GM06990 (cell line): ENCODE data around the gene PRR22.
"Not testable (repeated sequence)": the region's sequence is repeated elsewhere in the genome, so short reads cannot be mapped to it uniquely, and the experiment has no call there.

Source experiments
- DNase-seq: peaks from one replicate; pipeline ENCODE4 v3.0.0-alpha.2; 2011; ENCODE audit not compliant: insufficient read length; ENCODE audit errors: extremely low read depth
- H3K27me3 ChIP-seq: replicated peaks from 2 replicates; pipeline ENCODE4 v1.6.0; 2011; ENCODE audit warnings: low read length; ENCODE audit not compliant: control insufficient read depth, insufficient read depth
- H3K36me3 ChIP-seq: 2 replicates; pipeline ENCODE4 v1.5.1; 2011; ENCODE audit warnings: low read length; ENCODE audit not compliant: control insufficient read depth, insufficient read depth
- H3K4me3 ChIP-seq: replicated peaks from 2 replicates; pipeline ENCODE4 v1.5.1; 2011; ENCODE audit warnings: low read depth, mild to moderate bottlenecking, control low read depth, low read length
- TF ChIP-seq, protein P1 (sequence below): IDR thresholded peaks from 2 replicates; pipeline ENCODE4 v1.5.1; 2011; ENCODE audit warnings: low read length, control low read depth, mild to moderate bottlenecking, inconsistent platforms; ENCODE audit not compliant: insufficient read depth, poor library complexity, severe bottlenecking

PRR22 gene

DNA sequence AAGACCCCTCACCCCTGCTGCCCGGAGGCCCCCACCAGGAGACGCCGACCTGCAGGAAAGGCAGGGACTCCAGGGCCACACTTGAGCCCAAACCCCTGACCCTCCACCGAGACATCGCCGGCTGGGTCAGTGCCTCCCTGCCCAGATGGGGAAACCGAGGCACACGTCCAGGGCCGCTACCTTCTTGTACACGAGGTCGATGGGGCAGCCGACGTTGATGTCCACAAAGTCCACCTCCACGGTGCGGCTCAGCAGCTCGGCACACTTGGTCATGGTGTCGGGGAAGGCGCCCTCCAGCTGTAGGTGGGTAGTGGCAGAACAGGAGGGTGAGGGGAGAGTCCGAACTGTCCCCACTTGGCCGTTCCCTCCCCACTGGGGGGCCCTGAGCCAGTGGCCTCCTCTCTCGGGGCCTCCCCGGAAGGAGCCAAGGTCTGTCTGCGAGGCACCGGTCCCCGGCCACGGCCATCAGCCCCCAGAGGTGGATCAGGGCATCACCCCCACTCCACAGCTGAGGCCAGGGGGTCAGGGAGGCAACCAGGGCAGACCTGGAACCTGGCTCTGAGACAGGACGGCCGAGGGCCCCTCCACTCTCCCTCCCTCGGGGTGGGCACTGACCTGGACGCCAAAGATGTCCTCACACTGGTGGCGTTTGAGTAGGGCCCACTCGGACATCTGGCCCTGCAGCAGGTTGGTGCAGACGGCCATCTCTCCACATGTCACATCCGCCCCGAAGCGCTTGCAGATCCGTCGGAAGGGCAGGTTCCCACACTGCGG is 3.0 kb upstream of the PRR22 start:
- H3K27me3 ChIP-seq = no peaks in the 10 kb centered on the region
- H3K36me3 ChIP-seq = peaks cover 37% of the 10 kb centered on the region
- no peak for DNase-seq
- H3K4me3 ChIP-seq = no peak overlapping the region
- TF ChIP-seq, protein P1, sequence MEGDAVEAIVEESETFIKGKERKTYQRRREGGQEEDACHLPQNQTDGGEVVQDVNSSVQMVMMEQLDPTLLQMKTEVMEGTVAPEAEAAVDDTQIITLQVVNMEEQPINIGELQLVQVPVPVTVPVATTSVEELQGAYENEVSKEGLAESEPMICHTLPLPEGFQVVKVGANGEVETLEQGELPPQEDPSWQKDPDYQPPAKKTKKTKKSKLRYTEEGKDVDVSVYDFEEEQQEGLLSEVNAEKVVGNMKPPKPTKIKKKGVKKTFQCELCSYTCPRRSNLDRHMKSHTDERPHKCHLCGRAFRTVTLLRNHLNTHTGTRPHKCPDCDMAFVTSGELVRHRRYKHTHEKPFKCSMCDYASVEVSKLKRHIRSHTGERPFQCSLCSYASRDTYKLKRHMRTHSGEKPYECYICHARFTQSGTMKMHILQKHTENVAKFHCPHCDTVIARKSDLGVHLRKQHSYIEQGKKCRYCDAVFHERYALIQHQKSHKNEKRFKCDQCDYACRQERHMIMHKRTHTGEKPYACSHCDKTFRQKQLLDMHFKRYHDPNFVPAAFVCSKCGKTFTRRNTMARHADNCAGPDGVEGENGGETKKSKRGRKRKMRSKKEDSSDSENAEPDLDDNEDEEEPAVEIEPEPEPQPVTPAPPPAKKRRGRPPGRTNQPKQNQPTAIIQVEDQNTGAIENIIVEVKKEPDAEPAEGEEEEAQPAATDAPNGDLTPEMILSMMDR = no peak

DNA sequence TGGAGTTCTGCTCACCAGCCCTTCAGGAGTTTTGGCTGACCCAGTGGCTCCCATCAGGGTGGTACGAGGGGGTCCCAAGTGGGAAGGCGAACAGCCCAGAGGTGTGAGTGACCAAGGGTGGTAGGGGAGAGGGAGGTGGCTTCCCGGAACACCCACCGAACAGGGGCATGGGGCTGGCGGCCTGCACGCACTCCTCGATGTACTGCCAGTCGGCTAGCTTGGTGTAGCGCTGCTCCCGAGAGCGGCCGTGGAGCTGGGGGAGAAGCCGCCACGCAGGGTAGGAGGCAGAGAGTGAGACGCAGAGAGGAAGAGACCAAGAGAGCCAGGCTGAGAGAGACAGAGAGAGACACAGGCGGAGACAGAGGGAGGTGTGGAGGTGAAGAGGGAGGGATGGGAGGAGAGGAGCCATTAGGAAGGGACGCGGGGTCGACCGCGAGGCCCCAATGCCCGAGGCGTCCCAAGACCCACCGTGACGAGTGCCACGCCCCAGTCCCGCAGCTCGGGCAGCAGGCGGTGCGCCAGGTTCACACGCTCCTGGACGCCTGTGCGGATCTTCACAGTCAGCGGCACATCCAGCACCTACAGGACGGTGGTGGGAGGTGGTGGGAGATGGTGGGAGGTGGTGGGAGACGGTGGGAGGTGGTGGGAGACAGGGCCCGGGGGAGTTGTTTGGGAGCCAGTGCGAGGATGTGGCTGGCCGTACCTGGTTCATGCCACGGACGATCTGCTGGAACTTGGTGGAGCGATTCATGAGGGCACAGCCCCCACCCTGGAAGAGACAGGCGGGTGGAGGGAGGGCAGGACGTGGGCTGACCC is 2.3 kb upstream of the PRR22 start:
- H3K4me3 ChIP-seq = no peak overlapping the region
- peaks cover 37% of the 10 kb centered on the region for H3K36me3 ChIP-seq
- TF ChIP-seq, protein P1 = no peak
- no peak for DNase-seq
- no peaks in the 10 kb centered on the region for H3K27me3 ChIP-seq

DNA sequence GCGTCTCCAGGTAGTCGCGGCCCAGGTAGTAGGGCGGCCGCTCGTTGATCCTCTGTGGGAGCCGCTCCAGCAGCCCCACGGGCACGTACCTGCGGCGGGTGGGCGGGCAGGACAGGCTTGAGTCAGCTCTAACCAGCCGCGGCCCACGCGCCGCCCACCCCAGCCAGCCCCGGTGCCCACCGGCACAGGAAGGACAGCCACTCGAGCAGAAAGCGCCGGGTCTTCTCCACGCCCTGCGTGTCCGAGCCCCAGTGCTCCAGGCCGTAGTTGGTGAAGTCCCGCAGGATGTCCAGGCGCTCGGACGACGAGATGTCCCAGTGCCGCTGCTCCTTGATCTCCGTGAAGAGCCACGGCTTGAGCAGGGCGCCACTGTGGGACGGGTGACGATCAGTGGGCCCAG is 877 bp upstream of the PRR22 start:
- DNase-seq = no peak
- Histone ChIP-seq H3K36me3 (peaks cover 37% of the 10 kb centered on the region), H3K27me3 (no peaks in the 10 kb centered on the region), H3K4me3 (no peak overlapping the region)
- TF ChIP-seq, protein P1 = no peak

DNA sequence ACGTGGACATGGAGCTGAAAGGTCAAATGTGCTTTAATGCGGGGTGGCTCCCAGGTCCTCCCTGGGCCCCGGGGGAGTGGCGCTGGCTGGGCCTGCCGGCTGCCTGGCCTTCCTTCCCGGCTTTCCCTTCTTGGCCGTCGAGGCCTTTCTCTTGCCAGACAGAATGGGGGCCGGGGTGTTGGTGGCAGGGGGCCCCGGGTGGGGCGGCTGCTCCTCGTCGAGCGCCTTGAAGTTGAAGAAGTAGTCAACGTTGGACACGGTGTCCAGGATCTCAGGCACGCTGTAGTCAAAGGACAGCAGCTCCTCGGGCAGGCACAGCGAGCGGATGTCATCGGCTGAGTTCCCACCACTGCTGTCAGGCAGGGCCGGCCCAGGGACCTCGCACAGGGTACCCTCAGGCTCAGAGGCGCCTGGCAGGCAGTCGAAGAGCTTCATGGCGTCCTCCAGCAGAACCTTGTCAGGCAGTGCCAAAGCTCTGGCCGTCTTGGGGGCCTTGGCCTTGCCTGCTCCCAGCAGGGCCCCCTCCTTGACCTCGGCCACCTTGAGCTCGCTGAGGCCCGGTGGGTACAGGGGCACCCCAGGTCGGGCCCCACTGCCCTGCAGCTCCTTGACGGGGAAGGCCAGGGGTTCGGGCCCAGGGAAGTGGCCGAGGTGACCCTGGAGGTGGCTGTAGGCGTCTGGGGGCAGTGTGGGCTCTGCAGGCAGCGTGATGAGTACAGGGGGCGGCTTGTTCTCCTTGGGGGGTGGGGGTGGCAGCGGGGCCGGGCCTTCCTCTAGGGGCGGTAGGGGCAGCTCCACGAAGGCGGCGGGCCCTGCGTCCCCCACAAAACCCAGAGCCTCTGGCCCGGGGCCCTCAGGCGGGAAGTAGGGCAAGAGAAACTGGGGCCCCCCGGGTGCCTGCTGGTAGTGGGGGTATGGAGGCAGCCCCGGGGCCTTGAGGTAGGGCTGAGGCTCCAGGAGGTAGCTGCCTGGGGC is 1.3 kb downstream of the PRR22 start:
- no peaks in the 10 kb centered on the region for H3K27me3 ChIP-seq
- peaks cover 29% of the 10 kb centered on the region for H3K36me3 ChIP-seq
- no peak for DNase-seq
- TF ChIP-seq, protein P1 = no peak
- H3K4me3 ChIP-seq = no peak overlapping the region

DNA sequence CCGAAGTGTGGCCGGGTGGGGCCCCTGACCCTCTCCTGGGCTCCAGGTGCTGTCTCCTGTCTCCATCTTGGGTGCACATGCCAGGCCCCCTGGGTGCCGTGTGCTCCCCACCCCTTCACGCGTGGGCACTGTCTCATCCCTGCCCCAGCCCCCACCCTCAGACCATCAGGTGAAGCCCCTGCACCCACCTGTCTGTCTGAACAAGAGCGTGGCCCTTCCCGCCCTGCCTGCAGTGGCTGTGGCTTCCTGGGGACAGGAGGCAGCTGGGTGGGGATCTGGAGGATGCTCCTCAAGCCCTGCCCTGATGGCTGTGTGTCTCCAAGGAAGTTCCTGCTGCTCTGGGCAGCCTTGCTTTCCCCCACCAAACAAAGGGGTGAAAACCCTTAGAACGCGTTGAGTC is 2.2 kb downstream of the PRR22 start:
- no peak for DNase-seq
- TF ChIP-seq, protein P1 = no peak
- Histone ChIP-seq H3K36me3 (peaks cover 20% of the 10 kb centered on the region), H3K4me3 (no peak overlapping the region), H3K27me3 (no peaks in the 10 kb centered on the region)

DNA sequence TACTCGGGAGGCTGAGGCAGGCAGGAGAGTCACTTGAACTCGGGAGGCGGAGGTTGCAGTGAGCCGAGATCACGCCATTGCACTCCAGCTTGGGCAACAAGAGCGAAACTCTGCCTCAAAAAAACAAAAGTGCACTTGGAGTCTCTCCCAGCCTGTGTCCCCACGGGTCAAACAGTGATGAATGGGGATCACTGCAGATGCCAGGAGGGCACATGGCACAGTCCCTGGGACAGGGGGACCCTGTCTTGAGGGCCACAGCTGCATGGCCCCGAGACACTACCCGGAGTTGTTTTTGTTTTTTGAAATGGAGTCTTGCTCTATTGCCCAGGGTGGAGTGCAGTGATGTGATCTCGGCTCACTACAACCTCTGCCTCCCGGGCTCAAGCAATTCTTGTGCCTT is 3.6 kb downstream of the PRR22 start:
- not testable (repeated sequence) for DNase-seq, H3K4me3 ChIP-seq, H3K27me3 ChIP-seq, H3K36me3 ChIP-seq
